Brain microvascular endothelial cell (primary cell): ENCODE data around the gene CSAG3.
"Not testable (repeated sequence)": the region's sequence is repeated elsewhere in the genome, so short reads cannot be mapped to it uniquely, and the experiment has no call there.

ENCODE experiments used
- DNase-seq: peaks from one replicate; pipeline ENCODE4 v3.0.0-alpha.2; 2020
- H3K27ac ChIP-seq: fragments of 250-450 bp; sonication (Bioruptor Pico); 2 replicates; pipeline ENCODE4 v1.5.1; 2020; ENCODE audit warnings: mild to moderate bottlenecking, moderate library complexity
- H3K27me3 ChIP-seq: fragments of 250-450 bp; sonication (Bioruptor Pico); replicated peaks from 2 replicates; pipeline ENCODE4 v1.5.1; 2020; ENCODE audit warnings: mild to moderate bottlenecking
- H3K36me3 ChIP-seq: fragments of 250-450 bp; sonication (Bioruptor Pico); replicated peaks from 2 replicates; pipeline ENCODE4 v1.5.1; 2020; ENCODE audit warnings: mild to moderate bottlenecking
- H3K4me3 ChIP-seq: 2 replicates; pipeline ENCODE4 v1.5.1; 2011; ENCODE audit warnings: low read depth, mild to moderate bottlenecking, control low read depth, low read length, moderate library complexity
- in situ Hi-C: cut with HindIII; loops from 2 replicates; pipeline ENCODE4 v1.10.0; 2017; ENCODE audit warnings: low sequenced_read_pairs, low pct_ligation_motif_present
- TF ChIP-seq, protein P1 (sequence below): IDR thresholded peaks from 2 replicates; pipeline ENCODE4 v1.5.1; 2011; ENCODE audit warnings: low read depth, mild to moderate bottlenecking, moderate library complexity, low read length, control low read depth, inconsistent platforms; ENCODE audit errors: missing control alignments

CSAG3 gene

DNA sequence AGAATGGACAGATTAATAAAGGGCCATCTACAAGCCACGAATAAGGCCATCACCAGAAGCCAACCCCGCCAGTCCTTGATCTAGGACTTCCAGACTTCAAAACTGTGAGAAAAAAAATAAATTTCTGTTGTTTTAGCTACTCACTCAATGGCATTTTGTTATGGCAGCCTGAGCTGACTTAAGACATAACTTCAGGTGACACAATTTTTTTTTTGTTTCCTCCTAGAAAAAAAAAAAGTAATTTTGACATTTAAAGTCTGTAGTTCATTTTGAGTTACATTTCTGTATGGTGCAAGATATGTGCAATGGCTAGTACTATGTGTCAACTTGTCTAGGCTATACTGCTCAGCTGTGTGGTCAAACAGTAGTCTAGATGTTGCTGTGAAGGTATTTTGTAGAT is at the start of gene CSAG3:
CSAG3 (plus strand) TSS at position 301 of the 400 bp plus-strand sequence.
- H3K27me3 ChIP-seq, in situ Hi-C loops: not testable (repeated sequence)

DNA sequence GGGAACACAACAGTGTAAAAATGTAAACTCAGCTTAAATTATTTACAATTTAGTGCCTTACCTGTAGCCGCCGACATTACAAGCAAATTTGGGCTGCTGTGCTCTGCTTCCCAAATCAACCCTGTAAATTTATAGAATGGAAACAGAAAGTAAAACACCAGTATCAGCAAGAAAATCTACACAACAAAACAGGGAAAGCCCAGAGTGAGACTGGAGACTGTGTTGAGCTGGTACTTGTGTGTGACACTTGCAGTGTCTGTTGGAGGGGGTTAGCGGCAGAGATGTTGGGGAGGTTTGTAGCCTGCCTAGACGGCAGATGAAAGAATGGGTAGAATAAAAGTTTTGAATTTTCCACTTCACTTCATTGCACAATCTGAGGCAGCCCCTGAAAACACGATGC is 45.8 kb upstream of the CSAG3 start:
- H3K36me3 ChIP-seq, in situ Hi-C loops, H3K4me3 ChIP-seq, H3K27ac ChIP-seq, DNase-seq, H3K27me3 ChIP-seq: not testable (repeated sequence)

More for the DNA sequence above, at the start of gene CSAG3:
- not testable (repeated sequence) for H3K4me3 ChIP-seq, DNase-seq, H3K27ac ChIP-seq, H3K36me3 ChIP-seq

DNA sequence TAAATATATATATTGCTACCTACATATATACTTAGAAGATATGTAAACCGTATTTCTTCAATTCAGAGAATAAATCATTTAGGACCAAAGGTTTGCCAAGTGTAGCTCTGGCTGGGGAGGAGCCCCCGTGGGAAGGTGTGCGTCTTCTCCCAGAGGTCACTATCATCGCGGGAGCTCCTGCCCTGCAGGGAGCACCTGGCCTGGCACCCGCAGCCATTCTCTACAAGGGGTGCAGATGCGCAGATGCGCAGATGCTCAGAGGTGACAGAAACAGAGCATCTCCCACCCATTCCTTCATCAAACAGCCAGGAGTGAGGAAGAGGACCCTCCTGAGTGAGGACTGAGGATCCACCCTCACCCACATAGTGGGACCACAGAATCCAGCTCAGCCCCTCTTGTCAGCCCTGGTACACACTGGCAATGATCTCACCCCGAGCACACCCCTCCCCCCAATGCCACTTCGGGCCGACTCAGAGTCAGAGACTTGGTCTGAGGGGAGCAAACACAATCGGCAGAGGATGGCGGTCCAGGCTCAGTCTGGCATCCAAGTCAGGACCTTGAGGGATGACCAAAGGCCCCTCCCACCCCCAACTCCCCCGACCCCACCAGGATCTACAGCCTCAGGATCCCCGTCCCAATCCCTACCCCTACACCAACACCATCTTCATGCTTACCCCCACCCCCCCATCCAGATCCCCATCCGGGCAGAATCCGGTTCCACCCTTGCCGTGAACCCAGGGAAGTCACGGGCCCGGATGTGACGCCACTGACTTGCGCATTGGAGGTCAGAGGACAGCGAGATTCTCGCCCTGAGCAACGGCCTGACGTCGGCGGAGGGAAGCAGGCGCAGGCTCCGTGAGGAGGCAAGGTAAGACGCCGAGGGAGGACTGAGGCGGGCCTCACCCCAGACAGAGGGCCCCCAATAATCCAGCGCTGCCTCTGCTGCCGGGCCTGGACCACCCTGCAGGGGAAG is 44.9 kb upstream of the CSAG3 start, which contains the start of gene MAGEA2B:
MAGEA2B (plus strand) TSS at position 814 of the 973 bp plus-strand sequence. CDS start 2,479 bp downstream, outside the sequence.
- H3K4me3 ChIP-seq, H3K27me3 ChIP-seq, H3K27ac ChIP-seq, DNase-seq, H3K36me3 ChIP-seq, in situ Hi-C loops: not testable (repeated sequence)

DNA sequence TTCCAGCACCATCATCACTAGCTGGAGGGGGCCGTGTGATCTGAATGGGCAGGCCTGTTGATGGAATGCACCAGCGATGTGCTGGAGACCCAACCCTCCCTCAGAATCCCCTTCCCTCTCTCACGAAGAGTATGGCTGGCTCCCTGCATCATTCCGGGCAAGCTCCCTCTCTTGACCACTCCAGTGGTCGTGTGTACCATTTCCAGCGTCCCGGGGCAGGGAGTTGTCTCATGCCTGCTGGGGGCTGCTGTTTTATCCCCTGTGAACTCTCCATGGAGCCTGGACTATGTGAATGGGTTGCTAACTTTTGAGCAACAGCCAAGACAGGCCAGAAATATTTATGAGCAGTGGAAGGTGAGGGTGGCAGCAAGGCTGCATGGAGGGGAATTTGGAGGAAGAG is 33.6 kb upstream of the CSAG3 start:
- Histone ChIP-seq H3K27me3 (no peaks in the 10 kb centered on the region), H3K4me3 (no peak overlapping the region), H3K27ac (no peak overlapping the region), H3K36me3 (no peaks in the 10 kb centered on the region)
- in situ Hi-C loops = no loop called here
- TF ChIP-seq, protein P1, sequence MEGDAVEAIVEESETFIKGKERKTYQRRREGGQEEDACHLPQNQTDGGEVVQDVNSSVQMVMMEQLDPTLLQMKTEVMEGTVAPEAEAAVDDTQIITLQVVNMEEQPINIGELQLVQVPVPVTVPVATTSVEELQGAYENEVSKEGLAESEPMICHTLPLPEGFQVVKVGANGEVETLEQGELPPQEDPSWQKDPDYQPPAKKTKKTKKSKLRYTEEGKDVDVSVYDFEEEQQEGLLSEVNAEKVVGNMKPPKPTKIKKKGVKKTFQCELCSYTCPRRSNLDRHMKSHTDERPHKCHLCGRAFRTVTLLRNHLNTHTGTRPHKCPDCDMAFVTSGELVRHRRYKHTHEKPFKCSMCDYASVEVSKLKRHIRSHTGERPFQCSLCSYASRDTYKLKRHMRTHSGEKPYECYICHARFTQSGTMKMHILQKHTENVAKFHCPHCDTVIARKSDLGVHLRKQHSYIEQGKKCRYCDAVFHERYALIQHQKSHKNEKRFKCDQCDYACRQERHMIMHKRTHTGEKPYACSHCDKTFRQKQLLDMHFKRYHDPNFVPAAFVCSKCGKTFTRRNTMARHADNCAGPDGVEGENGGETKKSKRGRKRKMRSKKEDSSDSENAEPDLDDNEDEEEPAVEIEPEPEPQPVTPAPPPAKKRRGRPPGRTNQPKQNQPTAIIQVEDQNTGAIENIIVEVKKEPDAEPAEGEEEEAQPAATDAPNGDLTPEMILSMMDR = no peak
- DNase-seq = no peak

DNA sequence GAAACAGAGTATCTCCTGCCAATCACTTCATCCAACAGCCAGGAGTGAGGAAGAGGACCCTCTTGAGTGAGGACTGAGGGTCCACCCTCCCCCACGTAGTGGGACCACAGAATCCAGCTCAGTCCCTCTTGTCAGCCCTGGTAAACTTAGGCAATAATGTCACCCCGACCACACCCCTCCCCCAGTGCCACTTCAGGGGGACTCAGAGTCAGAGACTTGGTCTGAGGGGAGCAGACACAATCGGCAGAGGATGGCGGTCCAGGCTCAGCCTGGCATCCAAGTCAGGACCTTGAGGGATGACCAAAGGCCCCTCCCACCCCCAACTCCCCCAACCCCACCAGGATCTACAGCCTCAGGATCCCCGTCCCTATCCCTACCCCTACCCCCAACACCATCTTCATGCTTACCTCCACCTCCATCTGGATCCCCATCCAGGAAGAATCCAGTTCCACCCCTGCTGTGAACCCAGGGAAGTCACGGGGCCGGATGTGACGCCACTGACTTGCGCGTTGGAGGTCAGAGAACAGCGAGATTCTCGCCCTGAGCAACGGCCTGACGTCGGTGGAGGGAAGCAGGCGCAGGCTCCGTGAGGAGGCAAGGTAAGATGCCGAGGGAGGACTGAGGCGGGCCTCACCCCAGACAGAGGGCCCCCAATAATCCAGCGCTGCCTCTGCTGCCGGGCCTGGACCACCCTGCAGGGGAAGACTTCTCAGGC is 25.6 kb upstream of the CSAG3 start, which contains the start of the genes CSAG1 and MAGEA12:
CSAG1 (minus strand) TSS at position 461 of the 715 bp plus-strand sequence. CDS start 1,261 bp downstream, outside the sequence.
MAGEA12 (plus strand) TSS at position 497 of the 715 bp plus-strand sequence. CDS start 2,405 bp downstream, outside the sequence.
- Histone ChIP-seq H3K27ac (no peak within 1 kb of the TSS), H3K36me3 (no peaks in the 10 kb centered on the region), H3K4me3 (no peak within 1 kb of the TSS), H3K27me3 (no peaks in the 10 kb centered on the region)
- in situ Hi-C loops = no loop called here
- DNase-seq = no peak
- TF ChIP-seq, protein P1 = no peak

DNA sequence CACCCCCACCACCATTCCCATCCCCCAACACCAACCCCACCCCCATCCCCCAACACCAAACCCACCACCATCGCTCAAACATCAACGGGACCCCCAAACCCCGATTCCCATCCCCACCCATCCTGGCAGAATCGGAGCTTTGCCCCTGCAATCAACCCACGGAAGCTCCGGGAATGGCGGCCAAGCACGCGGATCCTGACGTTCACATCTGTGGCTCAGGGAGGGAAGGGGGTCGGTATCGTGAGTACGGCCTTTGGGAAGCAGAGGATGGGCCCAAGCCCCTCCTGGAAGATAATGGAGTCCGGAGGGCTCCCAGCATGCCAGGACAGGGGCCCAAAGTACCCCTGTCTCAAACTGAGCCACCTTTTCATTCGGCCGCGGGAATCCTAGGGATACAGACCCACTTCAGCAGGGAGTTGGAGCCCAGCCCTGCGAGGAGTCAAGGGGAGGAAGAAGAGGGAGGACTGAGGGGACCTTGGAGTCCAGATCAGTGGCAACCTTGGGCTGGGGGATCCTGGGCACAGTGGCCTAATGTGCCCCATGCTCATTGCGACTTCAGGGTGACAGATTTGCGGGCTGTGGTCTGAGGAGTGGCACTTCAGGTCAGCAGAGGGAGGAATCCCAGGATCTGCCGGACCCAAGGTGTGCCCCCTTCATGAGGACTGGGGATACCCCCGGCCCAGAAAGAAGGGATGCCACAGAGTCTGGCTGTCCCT is 24.7 kb upstream of the CSAG3 start:
- DNase-seq, H3K4me3 ChIP-seq, H3K27me3 ChIP-seq, in situ Hi-C loops, H3K27ac ChIP-seq, H3K36me3 ChIP-seq: not testable (repeated sequence)

DNA sequence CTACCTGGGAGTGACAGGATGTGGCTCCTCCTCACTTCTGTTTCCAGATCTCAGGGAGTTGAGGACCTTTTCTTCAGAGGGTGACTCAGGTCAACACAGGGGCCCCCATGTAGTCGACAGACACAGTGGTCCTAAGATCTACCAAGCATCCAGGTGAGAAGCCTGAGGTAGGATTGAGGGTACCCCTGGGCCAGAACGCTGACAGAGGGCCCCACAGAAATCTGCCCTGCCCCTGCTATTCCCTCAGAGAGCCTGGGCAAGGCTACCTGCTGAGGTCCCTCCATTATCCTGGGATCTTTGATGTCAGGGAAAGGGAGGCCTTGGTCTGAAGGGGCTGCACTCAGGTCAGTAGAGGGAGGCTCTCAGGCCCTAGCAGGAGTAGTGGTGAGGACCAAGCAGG is 23.9 kb upstream of the CSAG3 start:
- DNase-seq = no peak
- in situ Hi-C loops = no loop called here
- TF ChIP-seq, protein P1 = no peak
- Histone ChIP-seq H3K27me3 (no peaks in the 10 kb centered on the region), H3K36me3 (no peaks in the 10 kb centered on the region), H3K27ac (no peak overlapping the region), H3K4me3 (no peak overlapping the region)
